ENCODE measurements around the gene AIG1.

AIG1 gene

GRCh38 chr6:143050509-143050908 is 10.2 kb upstream of the AIG1 start:
- TF ChIP-seq GATA3 (IDR thresholded peaks at IDR 0.05; ENCODE audit: low read depth, low read length), result no peak
- TF ChIP-seq GATA2 (IDR thresholded peaks at IDR 0.05; ENCODE audit: low read depth, low read length), result no peak

- TF ChIP-seq GATA3 (IDR thresholded peaks at IDR 0.05; ENCODE audit: low read depth, low read length) (no peak), GATA2 (IDR thresholded peaks at IDR 0.05; ENCODE audit: low read depth, low read length) (no peak)
Observed at GRCh38 chr6:143052282-143052681, 8.4 kb upstream of the AIG1 start.

- TF ChIP-seq GATA3 (IDR thresholded peaks at IDR 0.05; ENCODE audit: low read depth, low read length) (no peak), GATA2 (IDR thresholded peaks at IDR 0.05; ENCODE audit: low read depth, low read length) (no peak)
Observed at GRCh38 chr6:143053856-143054255, 6.8 kb upstream of the AIG1 start.

- TF ChIP-seq GATA3 (IDR thresholded peaks at IDR 0.05; ENCODE audit: low read depth, low read length) (no peak), GATA2 (IDR thresholded peaks at IDR 0.05; ENCODE audit: low read depth, low read length) (no peak)
Observed at GRCh38 chr6:143054329-143054728, 6.4 kb upstream of the AIG1 start.

GRCh38 chr6:143055213-143055612 is 5.5 kb upstream of the AIG1 start:
- TF ChIP-seq GATA3 (IDR thresholded peaks at IDR 0.05; ENCODE audit: low read depth, low read length), result no peak
- TF ChIP-seq GATA2 (IDR thresholded peaks at IDR 0.05; ENCODE audit: low read depth, low read length), result no peak

- TF ChIP-seq GATA2 (IDR thresholded peaks at IDR 0.05; ENCODE audit: low read depth, low read length), result no peak
- TF ChIP-seq GATA3 (IDR thresholded peaks at IDR 0.05; ENCODE audit: low read depth, low read length), result no peak
Observed at GRCh38 chr6:143055891-143056290, 4.8 kb upstream of the AIG1 start.

GRCh38 chr6:143058987-143059386 is 1.7 kb upstream of the AIG1 start:
- TF ChIP-seq GATA2 (IDR thresholded peaks at IDR 0.05; ENCODE audit: low read depth, low read length) (no peak), GATA3 (IDR thresholded peaks at IDR 0.05; ENCODE audit: low read depth, low read length) (no peak)

- no peak for TF ChIP-seq GATA2 (IDR thresholded peaks at IDR 0.05; ENCODE audit: low read depth, low read length)
- TF ChIP-seq GATA3 (IDR thresholded peaks at IDR 0.05; ENCODE audit: low read depth, low read length), result no peak
Observed at GRCh38 chr6:143059663-143060353, 881 bp upstream of the AIG1 start.

GRCh38 chr6:143060354-143060805 is 309 bp upstream of the AIG1 start:
- no peak for TF ChIP-seq GATA3 (IDR thresholded peaks at IDR 0.05; ENCODE audit: low read depth, low read length)
- TF ChIP-seq GATA2 (IDR thresholded peaks at IDR 0.05; ENCODE audit: low read depth, low read length), result no peak

- no peak for TF ChIP-seq GATA3 (IDR thresholded peaks at IDR 0.05; ENCODE audit: low read depth, low read length)
Observed at GRCh38 chr6:143061597-143062385, 1.1 kb downstream of the AIG1 start.

GRCh38 chr6:143062551-143062950 is 1.9 kb downstream of the AIG1 start:
- TF ChIP-seq GATA3 (IDR thresholded peaks at IDR 0.05; ENCODE audit: low read depth, low read length) (no peak), GATA2 (IDR thresholded peaks at IDR 0.05; ENCODE audit: low read depth, low read length) (no peak)

- TF ChIP-seq GATA3 (IDR thresholded peaks at IDR 0.05; ENCODE audit: low read depth, low read length), result no peak
Observed at GRCh38 chr6:143063631-143064030, 2.9 kb downstream of the AIG1 start.

- TF ChIP-seq GATA3 (IDR thresholded peaks at IDR 0.05; ENCODE audit: low read depth, low read length) (no peak), GATA2 (IDR thresholded peaks at IDR 0.05; ENCODE audit: low read depth, low read length) (no peak)
Observed at GRCh38 chr6:143064271-143064670, 3.6 kb downstream of the AIG1 start.

GRCh38 chr6:143064951-143065683 is 4.4 kb downstream of the AIG1 start:
- TF ChIP-seq GATA3 (IDR thresholded peaks at IDR 0.05; ENCODE audit: low read depth, low read length) (no peak), GATA2 (IDR thresholded peaks at IDR 0.05; ENCODE audit: low read depth, low read length) (no peak)
